Measurements from ENCODE around the gene RRP7A.
A peak's percentile ranks its signal among the peaks of the same experiment; 100 is the strongest.

DNA sequence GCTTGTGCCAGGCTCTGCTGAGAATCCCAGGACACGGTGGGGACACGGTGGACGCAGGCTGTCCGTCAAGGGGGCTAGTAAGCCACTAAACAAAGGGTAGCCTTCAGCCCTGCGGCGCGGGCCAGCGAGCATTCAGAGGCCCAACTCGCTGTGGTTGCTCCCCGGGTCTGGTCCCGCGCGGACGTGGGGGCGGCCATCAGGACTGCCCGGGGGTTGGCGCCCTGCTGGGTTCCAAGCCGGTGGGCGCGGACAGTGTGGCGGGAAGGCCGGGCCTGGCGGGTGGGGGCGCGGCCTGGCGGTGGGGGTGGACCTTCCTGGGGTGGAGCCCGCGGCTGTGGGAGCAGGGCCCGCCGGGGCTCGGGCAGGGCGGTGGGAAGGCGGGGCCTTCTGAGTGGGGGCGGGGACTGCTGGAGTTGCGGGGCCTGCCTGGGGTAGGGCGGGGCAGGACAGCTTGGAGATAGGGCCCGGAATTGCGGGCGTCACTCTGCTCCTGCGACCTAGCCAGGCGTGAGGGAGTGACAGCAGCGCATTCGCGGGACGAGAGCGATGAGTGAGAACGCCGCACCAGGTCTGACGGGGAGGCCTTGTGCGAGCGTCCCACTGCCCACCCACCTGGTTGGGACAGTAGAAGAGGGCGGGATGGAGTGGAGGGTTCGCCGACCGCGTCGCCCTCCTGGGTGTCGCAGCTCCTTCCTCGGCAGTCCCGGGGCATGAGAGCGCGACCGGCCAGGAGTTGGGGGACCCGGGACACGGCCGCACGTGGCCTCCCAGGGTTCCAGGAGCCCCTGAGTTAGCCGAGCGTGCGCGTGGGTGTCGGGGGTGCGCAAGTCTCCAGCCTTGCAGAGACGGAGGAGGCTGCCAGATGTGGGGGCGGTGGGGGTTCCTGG, 34.1 kb upstream of the RRP7A start, which contains the start of gene SERHL2:
- TF ChIP-seq CTCF (IDR thresholded peaks at IDR 0.05) (no peak), POLR2A (IDR thresholded peaks at IDR 0.05) (peak; percentile 24)

All from breast epithelium (tissue), 3 donors.